Measurements from ENCODE around the gene MLXIP.
A peak's percentile ranks its signal among the peaks of the same experiment; 100 is the strongest.

MLXIP gene

DNA sequence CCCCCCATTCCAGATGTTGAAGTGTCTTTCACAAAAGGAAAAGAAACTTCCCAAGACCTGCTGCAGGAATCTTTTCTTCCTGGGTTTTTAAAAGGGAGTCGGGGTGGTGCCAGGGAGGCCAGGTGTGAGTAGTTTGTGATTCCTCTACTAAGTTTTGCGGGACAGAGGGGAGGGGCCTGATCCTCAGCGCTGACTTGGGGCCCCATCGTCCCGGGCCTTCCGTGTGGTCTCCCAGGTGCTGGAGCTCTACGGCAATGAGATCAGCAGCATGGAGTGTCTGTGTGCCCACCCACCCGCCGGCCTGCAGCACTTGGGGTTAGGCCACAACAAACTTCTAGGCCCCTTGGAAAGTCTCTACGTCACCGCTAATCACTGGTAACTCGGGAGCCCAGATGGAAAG, 108.9 kb downstream of the MLXIP start:
- no peak for DNase-seq (ENCODE audit: low read depth)

DNA sequence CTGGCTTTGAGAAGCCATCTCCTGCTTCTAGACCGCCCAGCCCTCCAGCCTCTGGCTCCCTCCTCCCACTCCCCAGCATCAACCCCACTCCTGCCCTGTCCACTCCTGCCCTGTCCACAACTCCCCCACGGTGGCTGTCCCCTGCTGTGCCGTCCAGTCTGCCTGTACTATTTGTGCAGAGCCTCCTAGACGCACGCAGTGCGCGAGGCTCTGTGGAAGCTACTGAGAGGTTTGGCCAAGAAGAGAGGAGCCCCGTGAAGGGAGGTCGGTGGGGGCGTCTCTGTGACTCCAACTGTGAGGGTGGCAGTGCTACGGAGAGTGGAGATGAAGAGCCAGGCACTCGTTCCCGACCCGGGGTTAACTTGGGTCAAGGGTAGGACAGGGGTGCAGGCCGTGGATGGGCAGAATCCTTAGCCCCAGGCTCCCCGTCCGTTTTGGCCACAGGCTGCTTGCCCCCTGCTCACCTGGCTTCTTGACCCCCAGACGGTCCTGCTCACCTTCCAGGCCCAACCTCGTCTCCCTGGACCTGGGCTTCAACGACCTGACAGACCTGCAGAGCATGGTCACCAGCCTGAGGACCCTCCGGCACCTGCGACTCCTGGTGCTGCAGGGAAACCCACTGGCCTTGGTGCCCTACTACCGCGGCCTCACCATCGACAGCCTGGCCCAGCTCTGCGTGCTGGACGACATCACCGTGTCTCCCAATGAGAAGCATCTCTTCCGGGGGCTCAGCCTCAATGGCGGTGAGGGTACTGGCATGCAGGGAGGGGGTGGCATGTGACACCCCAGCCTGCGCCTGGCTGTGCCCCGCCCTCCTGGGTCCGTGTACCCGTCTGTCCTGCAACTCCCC, 111.3 kb downstream of the MLXIP start:
- DNase-seq (ENCODE audit: low read depth) = no peak

DNA sequence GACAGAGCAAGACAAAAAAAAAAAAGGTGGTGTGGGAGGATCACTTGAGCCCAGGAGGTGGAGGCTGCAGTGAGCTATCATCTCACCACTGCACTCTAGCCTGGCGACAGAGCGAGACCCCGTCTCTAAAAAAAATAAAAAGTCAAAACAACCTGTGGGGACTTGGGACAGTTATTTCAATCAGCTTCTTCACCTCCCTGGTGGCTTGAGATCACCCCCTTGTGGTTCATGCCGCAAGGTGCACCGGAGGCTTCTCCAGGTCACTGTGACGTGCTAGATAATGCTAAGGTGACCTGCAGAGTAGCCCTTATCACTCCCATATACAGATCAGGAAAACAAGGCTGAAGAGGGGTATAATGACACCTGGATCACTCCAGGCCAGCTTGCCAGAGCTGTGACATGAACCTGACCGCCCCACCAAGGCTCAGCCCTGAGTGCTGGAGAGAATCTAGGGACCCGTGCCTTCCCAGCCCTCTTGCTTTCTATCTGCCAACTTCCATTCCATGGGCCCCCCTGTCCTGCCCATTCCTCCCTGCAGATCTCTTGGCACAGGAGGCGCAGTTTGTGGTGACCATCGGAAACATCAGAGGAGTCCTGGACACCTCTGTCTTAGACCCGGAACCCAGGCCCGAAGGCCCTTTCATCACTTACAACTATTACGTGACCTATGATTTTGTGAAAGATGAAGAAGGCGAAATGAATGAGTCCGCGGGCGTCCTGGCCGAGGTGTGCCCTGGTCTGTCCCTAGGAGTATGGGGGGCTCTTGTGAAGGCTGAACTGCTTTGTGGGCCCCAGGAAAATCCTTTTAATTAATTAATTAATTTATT, 112.5 kb downstream of the MLXIP start:
- DNase-seq (ENCODE audit: low read depth) = peak; percentile 46

DNA sequence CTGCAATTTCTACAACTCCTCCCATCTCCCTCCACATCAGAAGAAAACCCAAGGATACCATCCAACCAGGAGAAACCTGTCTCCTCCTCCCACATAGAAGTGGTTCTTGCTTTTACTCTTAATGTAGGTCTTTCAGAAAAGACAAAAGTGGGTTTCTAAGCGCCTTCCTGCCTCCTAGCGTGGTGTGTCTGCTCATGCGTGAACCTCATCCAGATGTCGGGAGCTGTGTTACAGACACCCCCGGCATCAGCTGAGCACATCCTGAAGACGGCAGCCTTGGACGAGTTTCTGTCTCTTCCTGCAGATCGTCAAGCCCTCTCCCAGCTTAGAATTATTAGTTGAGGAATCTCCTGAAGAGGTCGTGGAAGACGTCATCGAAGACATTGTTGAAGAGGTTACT, 113.9 kb downstream of the MLXIP start:
- DNase-seq (ENCODE audit: low read depth) = no peak

DNA sequence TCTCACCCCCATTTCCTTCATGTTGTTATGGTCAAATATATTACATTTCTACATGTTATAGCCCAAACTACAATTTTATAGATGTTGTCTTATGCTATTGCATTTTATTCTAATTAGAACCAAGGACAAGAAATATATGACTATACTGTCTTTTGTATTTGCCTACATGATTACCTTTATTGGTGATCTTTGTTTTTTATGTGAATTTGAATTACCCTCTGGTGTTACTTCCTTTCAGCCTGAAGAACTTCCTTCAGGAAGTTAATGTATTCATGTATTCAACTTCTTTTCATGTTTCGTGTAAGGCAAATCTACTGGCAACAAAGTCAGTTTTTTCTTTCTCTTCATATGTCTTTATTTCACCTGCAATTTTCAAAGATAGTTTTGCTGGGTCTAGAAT, 116.2 kb downstream of the MLXIP start:
- DNase-seq (ENCODE audit: low read depth) = no peak

DNA sequence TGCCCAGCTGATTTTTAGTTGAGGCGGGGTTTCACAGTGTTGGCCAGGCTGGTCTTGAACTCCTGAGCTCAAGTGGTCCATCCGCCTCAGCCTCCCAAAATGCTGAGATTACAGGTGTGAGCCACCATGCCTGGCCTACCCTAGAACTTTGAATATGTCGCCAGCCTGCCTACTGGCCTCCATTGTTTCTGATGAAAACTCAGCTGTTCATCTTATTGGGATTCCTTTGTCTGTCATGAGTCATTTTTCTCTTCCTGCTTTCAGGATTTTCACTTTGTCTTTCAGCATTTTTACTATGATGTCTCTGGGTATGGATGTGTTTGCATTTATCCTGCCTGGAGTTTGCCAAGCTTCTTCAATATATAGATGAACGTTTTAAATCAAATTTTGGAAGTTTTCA, 116.8 kb downstream of the MLXIP start:
- no peak for DNase-seq (ENCODE audit: low read depth)
